Ishikawa (cell line): Measurements from ENCODE around the gene NLRP5.
A peak's percentile ranks its signal among the peaks of the same experiment; 100 is the strongest.

Source experiments
- CEBPB ChIP-seq: IDR thresholded peaks from 2 replicates; pipeline ENCODE4 v1.6.1; 2012
- CREB1 ChIP-seq: IDR thresholded peaks from 2 replicates; pipeline ENCODE4 v1.6.1; 2012; ENCODE audit warnings: low read depth
- EGR1 ChIP-seq: IDR thresholded peaks from 2 replicates; pipeline ENCODE4 v1.6.1; 2012
- EP300 ChIP-seq: IDR thresholded peaks from 2 replicates; pipeline ENCODE4 v1.6.1; 2012; ENCODE audit warnings: borderline replicate concordance
- FOXM1 ChIP-seq: IDR thresholded peaks from 2 replicates; pipeline ENCODE4 v1.6.1; 2012; ENCODE audit warnings: low read depth, borderline replicate concordance
- NFIC ChIP-seq: IDR thresholded peaks from 2 replicates; pipeline ENCODE4 v1.6.1; 2012
- RAD21 ChIP-seq: IDR thresholded peaks from 2 replicates; pipeline ENCODE4 v1.6.1; 2012; ENCODE audit warnings: low read depth
- REST ChIP-seq: IDR thresholded peaks from 2 replicates; pipeline ENCODE4 v1.6.1; 2012; ENCODE audit warnings: low read depth, mild to moderate bottlenecking
- TAF1 ChIP-seq: IDR thresholded peaks from 2 replicates; pipeline ENCODE4 v1.6.1; 2012; ENCODE audit warnings: low read depth, mild to moderate bottlenecking
- TCF12 ChIP-seq: IDR thresholded peaks from 2 replicates; pipeline ENCODE4 v1.6.1; 2012; ENCODE audit warnings: low read depth
- TEAD4 ChIP-seq: IDR thresholded peaks from 2 replicates; pipeline ENCODE4 v1.6.1; 2012
- YY1 ChIP-seq: IDR thresholded peaks from 2 replicates; pipeline ENCODE4 v1.6.1; 2012; ENCODE audit warnings: low read depth
- ZBTB7A ChIP-seq: IDR thresholded peaks from 2 replicates; pipeline ENCODE4 v1.6.1; 2012; ENCODE audit warnings: low read depth
- TF ChIP-seq, protein P1 (sequence below): IDR thresholded peaks from 2 replicates; pipeline ENCODE4 v1.6.1; 2012
- TF ChIP-seq, protein P2 (sequence below): IDR thresholded peaks from 2 replicates; pipeline ENCODE4 v1.6.1; 2012

NLRP5 gene

DNA sequence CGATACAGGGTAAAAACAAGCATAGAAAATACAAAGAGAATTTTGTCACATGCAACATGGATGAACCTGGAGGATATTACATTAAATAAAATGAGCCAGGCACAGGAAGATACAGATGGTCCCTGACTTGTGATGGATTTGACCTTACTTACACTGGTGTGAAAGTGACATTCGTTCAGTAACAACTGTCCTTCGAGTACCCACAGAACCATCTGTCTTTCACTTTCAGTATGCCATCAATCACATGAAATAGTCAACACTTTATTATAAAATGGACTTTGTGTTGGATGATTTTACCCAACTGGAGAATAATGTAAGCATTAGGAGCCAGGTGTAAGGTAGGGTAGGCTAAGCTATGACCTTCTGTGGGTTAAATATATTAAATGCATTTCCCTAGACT lies 83.1 kb downstream of the NLRP5 start:
- TF ChIP-seq TEAD4 (no peak), RAD21 (no peak), EP300 (no peak), CREB1 (no peak), REST (no peak)
- TF ChIP-seq, protein P1, sequence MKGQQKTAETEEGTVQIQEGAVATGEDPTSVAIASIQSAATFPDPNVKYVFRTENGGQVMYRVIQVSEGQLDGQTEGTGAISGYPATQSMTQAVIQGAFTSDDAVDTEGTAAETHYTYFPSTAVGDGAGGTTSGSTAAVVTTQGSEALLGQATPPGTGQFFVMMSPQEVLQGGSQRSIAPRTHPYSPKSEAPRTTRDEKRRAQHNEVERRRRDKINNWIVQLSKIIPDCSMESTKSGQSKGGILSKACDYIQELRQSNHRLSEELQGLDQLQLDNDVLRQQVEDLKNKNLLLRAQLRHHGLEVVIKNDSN, result no peak

DNA sequence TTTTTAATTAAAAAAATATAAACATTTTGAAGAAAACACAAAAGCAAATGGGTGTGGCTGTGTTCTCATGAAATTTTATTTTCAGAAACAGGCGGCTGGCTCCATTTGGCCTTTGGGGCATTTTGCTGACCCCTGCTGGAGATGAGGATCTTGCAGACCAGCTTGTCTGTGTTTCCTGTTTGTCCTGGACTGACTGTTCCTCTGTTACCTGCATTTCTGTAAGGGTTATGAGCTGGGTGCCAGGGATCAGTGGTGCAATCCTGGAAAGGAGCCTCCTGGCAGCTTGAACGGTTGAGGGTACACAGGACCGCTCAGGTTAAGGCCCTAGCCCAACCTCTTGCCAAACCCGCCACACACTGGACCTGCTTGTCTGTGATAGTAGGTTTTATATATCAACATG lies 84.6 kb downstream of the NLRP5 start:
- TF ChIP-seq ZBTB7A (no peak), TAF1 (no peak), YY1 (no peak), REST (no peak), TCF12 (no peak), RAD21 (no peak), FOXM1 (no peak), TEAD4 (no peak), NFIC (no peak), EP300 (no peak), CREB1 (no peak), EGR1 (no peak), CEBPB (no peak)
- TF ChIP-seq, protein P1, result no peak
- TF ChIP-seq, protein P2, sequence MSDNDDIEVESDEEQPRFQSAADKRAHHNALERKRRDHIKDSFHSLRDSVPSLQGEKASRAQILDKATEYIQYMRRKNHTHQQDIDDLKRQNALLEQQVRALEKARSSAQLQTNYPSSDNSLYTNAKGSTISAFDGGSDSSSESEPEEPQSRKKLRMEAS, result no peak

DNA sequence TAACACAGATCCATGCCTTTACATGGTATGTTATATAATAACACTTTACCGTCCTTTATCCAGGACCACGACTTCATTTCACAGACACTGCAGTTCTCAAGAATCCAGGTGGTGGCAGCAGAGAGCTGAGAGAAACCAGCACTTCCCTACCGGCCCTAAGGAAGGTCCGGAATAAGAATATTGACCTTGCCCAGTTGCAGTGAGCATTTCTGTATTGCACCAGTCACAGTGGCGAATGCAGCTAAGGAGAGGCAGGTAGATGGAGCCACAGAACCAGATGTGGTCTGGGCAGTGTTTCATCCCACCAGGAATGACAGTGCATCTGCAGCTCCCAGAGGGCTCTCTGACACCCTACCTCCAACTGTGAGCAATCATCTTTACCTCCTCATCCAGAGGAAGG lies 89.9 kb downstream of the NLRP5 start:
- TF ChIP-seq RAD21, result peak; percentile 81
- TF ChIP-seq TAF1, result no peak
- TF ChIP-seq TEAD4, result no peak

- TF ChIP-seq TEAD4 (no peak), REST (no peak), RAD21 (no peak)
Observed at GRCh38 chr19:56079609-56080008, 93.0 kb downstream of the NLRP5 start.

- TF ChIP-seq REST (no peak), EP300 (0 out of 2 replicates have a peak, but pooled peaks have one; percentile 15), ZBTB7A (no peak), FOXM1 (no peak), NFIC (no peak), TCF12 (peak; percentile 49; the same call in 1 of the 2 replicates), RAD21 (peak; percentile 74)
- TF ChIP-seq, protein P2, result peak; percentile 67
Observed at GRCh38 chr19:56080669-56081401, 94.3 kb downstream of the NLRP5 start.
